ENCODE data around the gene TMEM248. TPM values are rescaled to one million over a fixed set of nuclear protein-coding genes. Genes with fewer than 3 reads are reported as not detected.
"Not testable (repeated sequence)": the region's sequence is repeated elsewhere in the genome, so short reads cannot be mapped to it uniquely, and the experiment has no call there.

TMEM248 gene
- polyA plus RNA-seq, 6 donors from 2014 or later: 135 to 160 (median 150) TPM

- DNase-seq; H3K36me3 Mint-ChIP-seq; H3K27ac Mint-ChIP-seq; H3K4me1 Mint-ChIP-seq; H3K9me3 Mint-ChIP-seq; ATAC-seq (ENCODE audit: low read depth in 2 of 2); H3K27me3 Mint-ChIP-seq; H3K4me3 Mint-ChIP-seq: not testable (repeated sequence)
Observed at GRCh38 chr7:66969001-66969400, 48.0 kb downstream of the TMEM248 start.

GRCh38 chr7:66970310-66970709, 49.3 kb downstream of the TMEM248 start:
- ATAC-seq (ENCODE audit: low read depth in 2 of 2) (no peak), DNase-seq (no peak)
- H3K9me3 Mint-ChIP-seq: no peaks in the 10 kb centered on the region
- peaks cover 0 to 5% (median 0%) of the 10 kb centered on the region in 3 donors for H3K4me1 Mint-ChIP-seq
- H3K27me3 Mint-ChIP-seq: no peaks in the 10 kb centered on the region
- no peak overlapping the region for H3K4me3 Mint-ChIP-seq
- no peaks in the 10 kb centered on the region for H3K36me3 Mint-ChIP-seq
- H3K27ac Mint-ChIP-seq: no peak overlapping the region

GRCh38 chr7:66974986-66975590, 54.1 kb downstream of the TMEM248 start:
- Mint-ChIP-seq H3K4me3 (peak overlapping the region in 1 of 8 donors; percentile 18), H3K36me3 (peaks cover 0 to 6% of the 10 kb centered on the region in 2 donors), H3K27me3 (no peaks in the 10 kb centered on the region), H3K9me3 (peaks cover 3 to 14% (median 5%) of the 10 kb centered on the region in 7 donors), H3K4me1 (peaks cover 0 to 5% (median 0%) of the 10 kb centered on the region in 3 donors), H3K27ac (no peak overlapping the region)
- ATAC-seq (ENCODE audit: low read depth in 2 of 2) (no peak), DNase-seq (no peak)

- not testable (repeated sequence) for DNase-seq; H3K4me3 Mint-ChIP-seq; ATAC-seq (ENCODE audit: low read depth in 2 of 2); H3K27ac Mint-ChIP-seq; H3K4me1 Mint-ChIP-seq; H3K27me3 Mint-ChIP-seq; H3K36me3 Mint-ChIP-seq
- peaks cover 4 to 25% (median 12%) of the 10 kb centered on the region in 7 donors for H3K9me3 Mint-ChIP-seq
Observed at GRCh38 chr7:66978312-66978711, 57.3 kb downstream of the TMEM248 start.

- H3K27me3 Mint-ChIP-seq; DNase-seq; H3K36me3 Mint-ChIP-seq; H3K27ac Mint-ChIP-seq; H3K4me3 Mint-ChIP-seq; H3K4me1 Mint-ChIP-seq; ATAC-seq (ENCODE audit: low read depth in 2 of 2): not testable (repeated sequence)
- H3K9me3 Mint-ChIP-seq: peaks cover 4 to 25% (median 12%) of the 10 kb centered on the region in 7 donors
Observed at GRCh38 chr7:66979013-66979412, 58.0 kb downstream of the TMEM248 start.

GRCh38 chr7:66980336-66980735, 59.3 kb downstream of the TMEM248 start:
- H3K4me3 Mint-ChIP-seq: peak overlapping the region in 1 of 8 donors; percentile 62

GRCh38 chr7:66989552-66989951, 68.5 kb downstream of the TMEM248 start:
- H3K27me3 Mint-ChIP-seq; H3K4me3 Mint-ChIP-seq; DNase-seq; H3K9me3 Mint-ChIP-seq; ATAC-seq (ENCODE audit: low read depth in 2 of 2); H3K27ac Mint-ChIP-seq: not testable (repeated sequence)
- Mint-ChIP-seq H3K4me1 (peaks cover 5 to 19% (median 11%) of the 10 kb centered on the region in 3 donors), H3K36me3 (peaks cover 14 to 16% of the 10 kb centered on the region in 2 donors)

More at GRCh38 chr7:66980336-66980735, 59.3 kb downstream of the TMEM248 start:
- H3K4me1 Mint-ChIP-seq, H3K36me3 Mint-ChIP-seq, H3K27me3 Mint-ChIP-seq: not testable (repeated sequence)
- ATAC-seq (ENCODE audit: low read depth in 2 of 2): peak; percentile 67 to 84
- Mint-ChIP-seq H3K9me3 (peaks cover 4 to 25% (median 12%) of the 10 kb centered on the region in 7 donors), H3K27ac (peak overlapping the region in 4 of 6 donors; percentile 13 to 98 (median 50))
- peak; percentile 21 for DNase-seq

- Mint-ChIP-seq H3K27ac (peak overlapping the region in 4 of 6 donors; percentile 100), H3K4me1 (peaks cover 15 to 30% (median 16%) of the 10 kb centered on the region in 3 donors), H3K4me3 (peak overlapping the region; percentile 94 to 100 (median 100))
- H3K27me3 Mint-ChIP-seq; DNase-seq; H3K36me3 Mint-ChIP-seq; ATAC-seq (ENCODE audit: low read depth in 2 of 2); H3K9me3 Mint-ChIP-seq: not testable (repeated sequence)
Observed at GRCh38 chr7:66994051-66994450, 73.0 kb downstream of the TMEM248 start.

GRCh38 chr7:66994691-66995049, 73.6 kb downstream of the TMEM248 start:
- DNase-seq (peak; percentile 63), ATAC-seq (ENCODE audit: low read depth in 2 of 2) (peak; percentile 59 to 64)
- H3K9me3 Mint-ChIP-seq, H3K27me3 Mint-ChIP-seq, H3K36me3 Mint-ChIP-seq: not testable (repeated sequence)
- Mint-ChIP-seq H3K4me3 (peak overlapping the region; percentile 94 to 100 (median 100)), H3K4me1 (peaks cover 15 to 32% (median 16%) of the 10 kb centered on the region in 3 donors), H3K27ac (peak overlapping the region; percentile 100)

- H3K27me3 Mint-ChIP-seq, H3K36me3 Mint-ChIP-seq, H3K9me3 Mint-ChIP-seq: not testable (repeated sequence)
- Mint-ChIP-seq H3K4me1 (peaks cover 15 to 32% (median 16%) of the 10 kb centered on the region in 3 donors), H3K4me3 (peak within 1 kb of the TSS; percentile 94 to 100 (median 100)), H3K27ac (peak within 1 kb of the TSS; percentile 100)
- ATAC-seq (ENCODE audit: low read depth in 2 of 2) (peak; percentile 59 to 63), DNase-seq (peak; percentile 94)
Observed at GRCh38 chr7:66995050-66995776, 74.2 kb downstream of the TMEM248 start, which contains the start of gene SBDS. Gene SBDS (minus strand): TSS chr7:66995586. CDS start chr7:66995417, 169 bp downstream.

- peak; percentile 99 for DNase-seq
- H3K27me3 Mint-ChIP-seq, H3K36me3 Mint-ChIP-seq, H3K9me3 Mint-ChIP-seq: not testable (repeated sequence)
- Mint-ChIP-seq H3K27ac (peak within 1 kb of the TSS; percentile 92 to 100 (median 99)), H3K4me1 (peaks cover 15 to 28% (median 16%) of the 10 kb centered on the region in 3 donors), H3K4me3 (peak within 1 kb of the TSS; percentile 94 to 100 (median 100))
- ATAC-seq (ENCODE audit: low read depth in 2 of 2): peak; percentile 76 to 82
Observed at GRCh38 chr7:66996444-66997191, 75.6 kb downstream of the TMEM248 start, which contains the start of gene TYW1. Gene TYW1 (plus strand): TSS chr7:66996833. CDS start chr7:66996979, 146 bp downstream.

- H3K36me3 Mint-ChIP-seq; H3K9me3 Mint-ChIP-seq; H3K27me3 Mint-ChIP-seq; ATAC-seq (ENCODE audit: low read depth in 2 of 2): not testable (repeated sequence)
- Mint-ChIP-seq H3K4me1 (peaks cover 0 to 15% (median 8%) of the 10 kb centered on the region in 3 donors), H3K4me3 (peak overlapping the region in 1 of 8 donors; percentile 72), H3K27ac (peak overlapping the region in 4 of 6 donors; percentile 20 to 76 (median 48))
- DNase-seq: peak; percentile 27
Observed at GRCh38 chr7:67000601-67001258, 79.7 kb downstream of the TMEM248 start.

GRCh38 chr7:67004145-67004544, 83.1 kb downstream of the TMEM248 start:
- H3K27me3 Mint-ChIP-seq; H3K36me3 Mint-ChIP-seq; H3K4me3 Mint-ChIP-seq; H3K9me3 Mint-ChIP-seq; H3K27ac Mint-ChIP-seq; DNase-seq; ATAC-seq (ENCODE audit: low read depth in 2 of 2); H3K4me1 Mint-ChIP-seq: not testable (repeated sequence)
